ENCODE results near the gene GLUL.

GRCh38 chr1:182400567-182400966 is 9.0 kb upstream of the GLUL start, which contains the start of gene TEDDM1:
- TF ChIP-seq CTCF (conservative IDR thresholded peaks at IDR 0.05; ENCODE audit: low read length) (no peak), EZH2phosphoT487 (IDR thresholded peaks at IDR 0.05; ENCODE audit: borderline replicate concordance) (no peak)

Data from Loucy (cell line).